GM18517 (cell line): ENCODE measurements around the gene MYH14.

ENCODE experiments used
- ATAC-seq: cut with Tn5 transposase; IDR thresholded peaks from one replicate; pipeline ENCODE4 v1.9.1; 2021; ENCODE audit warnings: mild to moderate bottlenecking, moderate library complexity; ENCODE audit not compliant: unreplicated experiment

MYH14 gene

GRCh38 chr19:50286443-50286842 is 83.0 kb downstream of the MYH14 start:
- no peak for ATAC-seq

DNA sequence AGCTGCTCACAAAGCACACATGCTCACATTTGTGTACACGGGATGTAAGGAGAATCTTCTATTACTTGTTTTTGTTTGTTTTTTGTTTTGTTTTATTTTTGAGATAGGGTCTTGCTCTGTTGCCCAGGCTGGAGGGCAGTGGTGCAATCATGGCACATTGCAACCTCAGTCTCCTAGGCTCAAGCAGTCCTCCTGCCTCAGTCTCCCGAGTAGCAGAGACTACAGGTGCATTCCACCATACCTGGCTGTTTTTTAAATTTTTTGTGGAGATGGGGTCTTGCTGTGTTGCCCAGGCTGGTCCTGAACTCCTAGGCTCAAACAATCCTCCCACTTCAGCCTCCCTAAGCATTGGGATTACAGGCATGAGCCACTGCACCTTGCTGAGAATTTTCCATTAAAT is 83.9 kb downstream of the MYH14 start:
- ATAC-seq = no peak

- no peak for ATAC-seq
Observed at GRCh38 chr19:50288954-50289353, 85.5 kb downstream of the MYH14 start.

GRCh38 chr19:50290011-50290410 is 86.6 kb downstream of the MYH14 start:
- no peak for ATAC-seq

GRCh38 chr19:50290775-50291174 is 87.4 kb downstream of the MYH14 start:
- no peak for ATAC-seq

GRCh38 chr19:50292216-50292827 is 88.9 kb downstream of the MYH14 start:
- no peak for ATAC-seq

- ATAC-seq = no peak
Observed at GRCh38 chr19:50293263-50294004, 90.0 kb downstream of the MYH14 start.

DNA sequence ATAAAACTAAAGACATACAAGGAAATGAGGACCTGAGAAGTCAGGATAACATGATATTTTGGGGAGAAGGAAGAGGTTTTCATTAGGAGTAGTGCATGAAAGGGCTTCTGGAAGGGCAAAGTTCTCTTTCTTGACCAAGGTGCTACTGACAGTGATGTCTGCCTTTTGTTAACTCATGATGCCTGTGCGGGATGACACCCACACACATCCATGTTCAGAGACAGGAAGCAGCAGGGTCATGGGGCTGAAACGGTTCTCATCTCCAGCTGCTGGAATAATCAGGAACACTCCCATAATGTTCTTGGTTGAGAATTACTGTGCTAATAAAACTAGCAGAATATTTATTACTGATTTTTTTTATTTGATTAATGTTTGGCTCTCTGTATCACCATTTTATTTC is 96.6 kb downstream of the MYH14 start:
- ATAC-seq = no peak

DNA sequence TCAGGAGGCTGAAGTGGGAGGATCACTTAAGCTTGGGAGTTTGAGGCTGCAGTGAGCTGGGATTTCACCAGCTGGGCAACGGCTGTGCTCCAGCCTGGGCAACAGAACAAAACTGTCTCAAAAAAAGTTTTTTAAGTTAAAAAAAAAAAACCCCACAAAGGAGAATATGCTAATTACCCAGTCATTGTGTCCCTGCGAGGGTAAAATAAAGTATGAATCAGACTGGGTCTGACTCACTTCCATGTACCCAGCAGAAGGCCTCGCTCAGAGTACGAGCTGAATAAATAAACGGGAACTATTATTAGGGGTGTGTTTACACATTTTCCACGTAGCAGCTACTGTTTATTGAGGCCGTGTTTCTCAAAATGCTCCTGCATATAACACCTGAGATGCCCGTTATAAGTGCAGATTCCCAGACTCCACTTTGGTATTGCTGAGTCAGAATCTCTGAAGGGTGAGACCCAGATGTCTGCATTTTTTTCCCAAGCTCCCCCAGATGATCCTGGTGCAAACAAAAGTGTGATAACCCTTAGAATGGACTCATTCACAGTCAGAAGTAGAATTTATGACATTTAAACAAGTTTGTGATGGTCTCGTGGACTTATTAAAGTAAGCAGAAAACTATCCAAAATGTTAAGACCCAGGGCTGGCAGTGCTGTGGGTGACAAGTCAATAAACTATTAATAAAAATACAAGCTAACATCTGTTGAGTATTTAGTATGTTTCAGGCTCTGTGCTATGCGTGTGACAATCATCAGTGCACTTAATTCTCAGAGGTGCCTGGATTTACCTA is 97.6 kb downstream of the MYH14 start:
- no peak for ATAC-seq

DNA sequence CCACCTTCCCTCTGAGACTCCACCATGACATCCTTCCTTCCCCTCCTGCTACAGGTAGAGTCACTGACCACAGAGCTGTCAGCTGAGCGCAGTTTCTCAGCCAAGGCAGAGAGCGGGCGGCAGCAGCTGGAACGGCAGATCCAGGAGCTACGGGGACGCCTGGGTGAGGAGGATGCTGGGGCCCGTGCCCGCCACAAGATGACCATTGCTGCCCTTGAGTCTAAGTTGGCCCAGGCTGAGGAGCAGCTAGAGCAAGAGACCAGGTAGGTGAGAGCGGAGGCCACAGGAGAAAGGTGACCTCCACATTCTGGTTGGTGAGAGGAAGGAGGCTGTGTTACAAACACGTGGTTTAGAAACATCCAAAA is 98.2 kb downstream of the MYH14 start:
- no peak for ATAC-seq

- ATAC-seq = no peak
Observed at GRCh38 chr19:50303558-50303957, 100.1 kb downstream of the MYH14 start.

GRCh38 chr19:50308991-50309390 is 105.6 kb downstream of the MYH14 start:
- no peak for ATAC-seq

DNA sequence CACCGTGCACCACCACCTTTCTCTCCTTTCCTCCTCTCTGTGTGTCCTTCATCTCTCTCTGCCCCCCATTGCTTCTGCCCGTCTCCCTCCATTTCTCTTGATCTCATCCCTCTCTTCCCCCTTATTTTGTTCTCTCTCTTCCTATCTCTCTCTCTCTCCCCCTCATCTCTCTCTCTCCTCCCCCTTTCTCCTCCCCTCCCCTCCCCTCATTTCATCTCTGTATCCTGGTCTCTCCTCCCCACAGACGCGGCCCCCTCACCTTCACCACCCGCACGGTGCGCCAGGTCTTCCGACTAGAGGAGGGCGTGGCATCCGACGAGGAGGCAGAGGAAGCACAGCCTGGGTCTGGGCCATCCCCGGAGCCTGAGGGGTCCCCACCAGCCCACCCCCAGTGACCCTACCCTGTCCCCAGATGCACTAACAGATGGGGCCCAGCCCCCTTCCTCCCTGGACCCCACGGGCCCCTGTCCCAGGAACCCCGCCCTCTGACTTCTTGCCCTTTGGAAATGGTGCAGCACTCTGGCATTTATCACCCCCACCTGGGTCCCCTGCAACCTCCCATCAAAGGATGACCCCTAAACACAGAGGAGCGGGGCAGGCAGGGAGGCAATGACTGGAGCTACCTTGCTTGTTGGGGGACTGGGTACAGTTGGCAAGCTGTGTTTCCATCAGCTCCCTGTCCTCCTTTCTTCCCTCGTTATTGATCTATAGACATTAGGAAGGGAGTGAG is 106.1 kb downstream of the MYH14 start:
- no peak for ATAC-seq

- no peak for ATAC-seq
Observed at GRCh38 chr19:50310759-50311465, 107.5 kb downstream of the MYH14 start.

DNA sequence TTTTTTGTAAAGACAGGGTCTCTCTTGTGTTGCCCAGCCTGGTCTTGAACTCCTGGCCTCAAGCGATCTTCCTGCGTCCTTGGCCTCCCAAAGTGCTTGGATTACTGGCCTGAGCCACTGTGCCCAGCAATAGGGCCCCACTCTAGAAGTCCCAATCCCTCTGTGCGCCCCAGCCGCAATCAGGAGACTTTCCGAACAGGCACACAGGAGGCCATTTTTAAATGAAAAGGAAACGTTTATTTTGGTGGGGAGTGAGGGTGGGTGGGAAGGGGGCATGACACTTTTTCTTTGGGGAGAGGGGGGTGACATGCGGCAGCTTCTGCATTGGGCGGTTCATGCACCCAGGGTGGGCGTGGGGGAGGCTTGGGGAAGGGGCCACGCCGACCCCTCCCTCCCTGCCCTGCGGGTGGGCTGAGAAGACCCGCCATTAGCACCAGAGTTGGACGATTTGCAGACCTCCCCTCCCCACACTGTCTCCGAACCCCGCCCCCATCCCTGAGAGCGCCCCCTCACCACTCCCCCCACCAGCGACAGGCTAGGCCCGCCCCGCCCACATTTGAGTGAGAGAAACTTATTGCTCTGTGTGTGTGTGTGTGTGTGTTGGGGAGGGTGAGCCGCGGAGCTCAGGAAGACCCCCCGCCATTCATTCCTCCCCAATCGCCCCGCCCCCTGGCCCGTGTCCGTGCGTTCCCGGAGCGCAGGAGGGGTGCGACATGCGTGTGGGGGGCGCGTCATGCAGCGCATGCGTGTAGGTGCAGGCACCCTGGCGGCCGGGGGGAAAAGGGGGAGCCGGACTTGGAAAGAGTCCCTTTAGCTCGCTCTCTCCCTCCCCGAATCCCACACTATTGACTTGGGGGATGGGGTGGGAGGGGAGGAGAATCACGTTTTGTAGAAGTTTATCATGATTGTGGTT is 108.6 kb downstream of the MYH14 start:
- ATAC-seq = no peak

DNA sequence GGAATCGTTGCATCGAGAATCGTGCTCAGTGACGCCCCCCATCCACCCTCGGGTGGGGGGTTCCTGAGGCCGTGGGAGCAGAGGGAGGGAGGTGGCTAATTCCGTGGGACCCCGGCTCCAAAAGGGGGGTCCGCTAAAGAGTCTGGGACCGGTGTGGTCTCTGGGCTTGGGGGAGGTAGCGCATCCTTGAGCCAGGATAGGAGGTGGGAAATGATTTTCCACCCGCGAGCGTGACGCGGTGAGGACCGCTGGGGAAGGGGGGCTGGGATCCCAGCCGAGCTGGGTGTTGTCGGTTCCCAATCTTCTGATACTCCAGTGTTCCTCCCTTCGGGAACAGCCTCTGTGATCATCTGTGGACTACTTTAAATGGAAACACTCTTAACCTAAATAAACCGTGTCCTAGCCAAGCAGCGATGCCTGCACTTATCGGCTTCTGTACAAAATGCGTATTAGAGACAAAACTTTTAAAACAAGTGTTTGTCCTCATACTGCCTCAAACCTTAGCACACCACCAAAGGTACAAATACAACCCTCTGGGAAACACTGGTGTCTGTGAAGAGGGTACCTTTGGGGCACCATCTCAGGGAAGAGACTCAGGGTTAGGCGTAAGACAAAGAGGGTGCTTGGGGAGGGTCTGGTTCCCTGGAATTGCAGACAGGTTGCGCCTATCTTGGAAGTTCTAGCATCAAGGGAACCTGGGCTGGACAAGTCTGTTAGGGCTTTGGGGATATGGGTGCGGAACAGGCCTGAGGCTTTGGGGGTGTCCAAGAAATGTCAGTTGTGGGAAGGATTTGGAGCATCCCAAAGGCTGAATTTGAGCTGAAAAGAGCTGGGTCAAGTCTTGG is 109.8 kb downstream of the MYH14 start:
- ATAC-seq = no peak

GRCh38 chr19:50313812-50314536 is 110.6 kb downstream of the MYH14 start:
- ATAC-seq = no peak
